NB4 (cell line): ENCODE measurements around the gene ATP6V0C.

ENCODE experiments used
- DNase-seq: peaks from one replicate; pipeline ENCODE4 v3.0.0; 2010; ENCODE audit warnings: low read depth
- H3K4me3 ChIP-seq: one replicate; pipeline ENCODE4 v1.5.1; 2011; ENCODE audit warnings: mild to moderate bottlenecking, low read depth, low read length, moderate library complexity
- CTCF ChIP-seq: IDR thresholded peaks from one replicate; pipeline ENCODE4 v1.5.1; 2012; ENCODE audit warnings: low read depth, low read length
- MYC ChIP-seq: IDR thresholded peaks from 2 replicates; pipeline ENCODE4 v1.6.1; 2011; ENCODE audit warnings: low read depth, low read length
- POLR2A ChIP-seq: IDR thresholded peaks from 2 replicates; pipeline ENCODE4 v1.6.1; 2011; ENCODE audit warnings: mild to moderate bottlenecking; ENCODE audit not compliant: insufficient read length; ENCODE audit errors: extremely low read depth
- TF ChIP-seq, protein P1 (sequence below): IDR thresholded peaks from 2 replicates; pipeline ENCODE4 v1.6.1; 2011; ENCODE audit warnings: low read depth, low read length

ATP6V0C gene

DNA sequence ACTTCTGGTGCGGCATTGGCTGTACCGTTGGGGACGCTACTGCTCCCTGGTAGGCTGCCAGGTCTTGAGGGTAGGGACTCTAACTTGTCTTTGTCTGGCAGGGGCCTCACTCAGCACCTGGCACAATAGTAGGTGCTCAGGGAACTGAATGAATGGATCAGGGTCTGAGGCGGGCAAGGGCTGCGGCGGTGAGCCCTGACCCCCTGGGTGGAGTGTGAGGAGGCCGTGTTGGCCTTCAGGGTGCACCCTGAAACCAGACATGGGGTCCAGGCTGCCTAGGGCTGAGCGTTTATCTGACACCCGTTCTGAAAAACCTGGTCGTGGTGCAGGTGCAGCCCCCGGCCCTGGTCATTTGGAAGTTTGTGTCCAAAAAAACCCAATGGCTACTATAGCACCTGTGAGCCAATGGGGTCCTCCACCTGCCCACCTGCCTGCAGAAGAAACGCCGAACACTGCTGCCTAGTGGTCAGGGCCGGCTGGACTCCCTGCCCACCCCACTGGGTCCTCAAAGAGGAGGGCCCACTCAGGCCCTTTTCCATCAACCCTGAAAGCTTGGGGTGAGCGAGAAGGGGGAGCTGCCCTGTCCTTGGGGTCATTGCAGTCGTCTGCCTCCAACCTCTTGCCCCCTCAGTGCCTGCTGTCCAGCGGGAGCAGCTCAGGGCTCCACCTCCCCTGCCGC, 4.9 kb upstream of the ATP6V0C start:
- TF ChIP-seq, protein P1, sequence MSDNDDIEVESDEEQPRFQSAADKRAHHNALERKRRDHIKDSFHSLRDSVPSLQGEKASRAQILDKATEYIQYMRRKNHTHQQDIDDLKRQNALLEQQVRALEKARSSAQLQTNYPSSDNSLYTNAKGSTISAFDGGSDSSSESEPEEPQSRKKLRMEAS = no peak
- no peak for TF ChIP-seq CTCF
- TF ChIP-seq MYC = no peak
- no peak for TF ChIP-seq POLR2A
- no peak for DNase-seq
- no peak overlapping the region for H3K4me3 ChIP-seq

GRCh38 chr16:2511128-2511800, 2.5 kb upstream of the ATP6V0C start:
- no peak for DNase-seq
- TF ChIP-seq CTCF = no peak
- TF ChIP-seq POLR2A = no peak
- TF ChIP-seq, protein P1 = no peak
- TF ChIP-seq MYC = no peak

DNA sequence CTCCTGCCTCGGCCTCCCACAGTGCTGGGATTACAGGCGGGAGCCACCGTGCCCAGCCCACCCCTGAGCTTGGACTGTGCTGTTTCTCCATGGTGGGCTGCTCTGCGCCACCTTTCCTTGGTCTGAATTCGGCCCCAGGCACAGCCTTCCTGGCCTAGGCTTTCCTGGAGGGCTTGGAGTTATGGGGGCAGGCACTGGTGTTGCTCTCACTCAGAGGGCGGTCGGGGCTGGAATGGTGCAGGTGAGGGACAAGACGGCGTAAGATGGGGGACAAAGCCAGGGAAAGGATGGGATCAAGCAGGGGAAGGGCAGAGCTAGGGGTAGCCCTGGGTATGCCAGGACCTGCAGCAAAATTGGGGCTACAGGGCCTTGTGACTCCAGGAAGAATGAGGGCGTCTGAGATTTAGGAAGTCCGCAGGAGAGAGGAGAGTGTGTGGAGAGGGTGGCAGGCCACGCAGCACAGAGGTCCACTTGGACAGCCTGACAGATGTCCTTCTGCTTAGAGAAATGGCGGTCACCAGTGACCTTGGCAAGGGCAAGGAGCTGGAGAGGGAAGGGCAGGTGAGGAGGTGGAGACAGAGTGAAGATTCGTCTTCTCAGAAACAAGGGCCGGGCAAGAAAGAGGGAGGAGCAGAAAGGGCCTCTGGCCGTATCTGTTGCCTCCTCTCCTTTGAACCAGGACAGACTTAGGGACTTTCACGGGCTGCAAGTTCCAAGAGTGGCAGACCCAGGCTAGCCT, 1.6 kb upstream of the ATP6V0C start:
- TF ChIP-seq POLR2A (no peak), MYC (no peak), CTCF (no peak)
- TF ChIP-seq, protein P1 = no peak
- DNase-seq = no peak
- no peak overlapping the region for H3K4me3 ChIP-seq

More at GRCh38 chr16:2511128-2511800, 2.5 kb upstream of the ATP6V0C start:
- no peak overlapping the region for H3K4me3 ChIP-seq

DNA sequence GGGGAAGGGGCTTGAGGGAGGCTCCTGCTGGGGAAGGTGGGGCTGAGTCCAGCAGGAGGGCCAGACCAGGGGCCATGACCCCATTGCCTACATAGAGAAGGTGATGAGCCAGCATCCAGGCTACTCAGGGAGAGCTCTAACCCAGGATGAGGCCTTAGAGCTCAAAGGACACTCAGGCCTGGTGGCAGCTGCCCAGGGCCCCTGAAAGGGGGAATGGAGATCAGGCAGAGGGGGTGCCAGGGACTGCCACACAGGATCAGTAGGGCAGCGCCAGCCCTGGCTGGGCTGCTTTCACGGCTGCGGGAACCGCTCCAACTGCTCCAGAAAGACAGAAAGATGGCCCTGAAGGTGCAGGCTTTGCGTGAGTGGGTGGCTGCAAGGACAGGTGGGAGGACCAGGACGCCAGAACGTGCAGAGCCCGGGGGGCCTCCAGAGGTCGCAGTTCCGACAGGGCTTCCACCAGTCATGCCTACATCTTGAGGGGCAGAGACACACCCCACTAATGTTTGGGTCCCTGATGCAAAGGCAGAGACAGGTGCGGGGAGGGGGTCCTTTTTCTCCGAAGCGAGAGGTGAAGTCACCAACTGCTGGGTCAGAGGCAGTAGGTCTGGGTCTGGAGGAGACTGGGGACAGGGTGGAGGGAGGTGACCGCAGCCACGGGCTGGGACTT, 882 bp upstream of the ATP6V0C start:
- DNase-seq = peak; percentile 41

More for the DNA sequence above, 882 bp upstream of the ATP6V0C start:
- TF ChIP-seq MYC (no peak), CTCF (peak; percentile 12)
- H3K4me3 ChIP-seq = no peak overlapping the region
